ENCODE data around the gene HRCT1. TPM values are rescaled to one million over a fixed set of nuclear protein-coding genes. Genes with fewer than 3 reads are reported as not detected.
"Not testable (repeated sequence)": the region's sequence is repeated elsewhere in the genome, so short reads cannot be mapped to it uniquely, and the experiment has no call there.

The HRCT1 gene
- total RNA-seq, 2 experiments from 2014 or later, result not detected

GRCh38 chr9:35913429-35913828 lies 7.4 kb downstream of the HRCT1 start:
- POLR2A ChIA-PET; H3K27ac Mint-ChIP-seq; H3K27me3 Mint-ChIP-seq; DNase-seq; H3K4me3 Mint-ChIP-seq; H3K36me3 Mint-ChIP-seq (ENCODE audit: low read depth); H3K9me3 Mint-ChIP-seq: not testable (repeated sequence)
- peaks cover 31% of the 10 kb centered on the region for H3K4me1 Mint-ChIP-seq
- CTCF ChIA-PET, result interaction anchor here (0.6 to 1.0 kb wide), 2 partner anchors 12 to 29 kb away, joined by 3 read pairs; no protein-coding TSS in a partner anchor

- Mint-ChIP-seq H3K27ac (no peak overlapping the region), H3K27me3 (no peaks in the 10 kb centered on the region), H3K4me1 (peaks cover 23% of the 10 kb centered on the region), H3K36me3 (ENCODE audit: low read depth) (no peaks in the 10 kb centered on the region), H3K9me3 (no peaks in the 10 kb centered on the region), H3K4me3 (no peak overlapping the region)
- ChIA-PET POLR2A (no interaction called here), CTCF (interaction anchor here (1.1 kb wide), 1 partner anchor 32 kb away, joined by 3 read pairs; no protein-coding TSS in a partner anchor)
- DNase-seq, result peak; percentile 33
These were observed 8.4 kb downstream of the HRCT1 start for GRCh38 chr9:35914301-35914807.

GRCh38 chr9:35915681-35916294 lies 9.8 kb downstream of the HRCT1 start:
- ChIA-PET POLR2A (no interaction called here), CTCF (interaction anchor here (1.5 kb wide), 1 partner anchor 93 kb away, joined by 3 read pairs; no protein-coding TSS in a partner anchor)
- no peak for DNase-seq
- H3K36me3 Mint-ChIP-seq (ENCODE audit: low read depth), result no peaks in the 10 kb centered on the region
- H3K4me1 Mint-ChIP-seq, result peaks cover 12% of the 10 kb centered on the region
- H3K4me3 Mint-ChIP-seq, result no peak overlapping the region
- H3K27me3 Mint-ChIP-seq, result no peaks in the 10 kb centered on the region
- H3K9me3 Mint-ChIP-seq, result no peaks in the 10 kb centered on the region
- H3K27ac Mint-ChIP-seq, result no peak overlapping the region

GRCh38 chr9:35917261-35917660 lies 11.3 kb downstream of the HRCT1 start:
- ChIA-PET CTCF (interaction anchor here (0.6 kb wide), 1 partner anchor 300 kb away, joined by 3 read pairs; no protein-coding TSS in a partner anchor), POLR2A (no interaction called here)
- DNase-seq, result no peak
- Mint-ChIP-seq H3K27ac (no peak overlapping the region), H3K36me3 (ENCODE audit: low read depth) (no peaks in the 10 kb centered on the region), H3K27me3 (no peaks in the 10 kb centered on the region), H3K4me1 (no peaks in the 10 kb centered on the region), H3K9me3 (no peaks in the 10 kb centered on the region), H3K4me3 (no peak overlapping the region)

- Mint-ChIP-seq H3K4me1 (no peaks in the 10 kb centered on the region), H3K27ac (no peak overlapping the region), H3K4me3 (no peak overlapping the region), H3K9me3 (no peaks in the 10 kb centered on the region), H3K27me3 (no peaks in the 10 kb centered on the region), H3K36me3 (ENCODE audit: low read depth) (no peaks in the 10 kb centered on the region)
- CTCF ChIA-PET, result interaction anchor here (4.8 kb wide), 1 partner anchor 16 kb away, joined by 17 read pairs; no protein-coding TSS in a partner anchor
- POLR2A ChIA-PET, result no interaction called here
- DNase-seq, result no peak
These were observed 12.8 kb downstream of the HRCT1 start for GRCh38 chr9:35918780-35919179.

- Mint-ChIP-seq H3K9me3 (no peaks in the 10 kb centered on the region), H3K36me3 (ENCODE audit: low read depth) (no peaks in the 10 kb centered on the region), H3K4me1 (no peaks in the 10 kb centered on the region), H3K27me3 (no peaks in the 10 kb centered on the region), H3K27ac (no peak overlapping the region), H3K4me3 (no peak overlapping the region)
- ChIA-PET POLR2A (no interaction called here), CTCF (interaction anchor here (2.3 to 4.8 kb wide), 2 partner anchors 16 to 26 kb away, joined by 8 to 17 read pairs; no protein-coding TSS in a partner anchor)
- DNase-seq, result no peak
These were observed 13.4 kb downstream of the HRCT1 start for GRCh38 chr9:35919212-35920008.

GRCh38 chr9:35920051-35920620 lies 14.1 kb downstream of the HRCT1 start:
- ChIA-PET CTCF (interaction anchor here (2.3 to 4.8 kb wide), 2 partner anchors 17 to 25 kb away, joined by 8 to 17 read pairs; no protein-coding TSS in a partner anchor), POLR2A (no interaction called here)
- H3K4me3 Mint-ChIP-seq, result no peak overlapping the region
- H3K27ac Mint-ChIP-seq, result no peak overlapping the region
- no peaks in the 10 kb centered on the region for H3K4me1 Mint-ChIP-seq
- H3K36me3 Mint-ChIP-seq (ENCODE audit: low read depth), result no peaks in the 10 kb centered on the region
- no peak for DNase-seq
- H3K27me3 Mint-ChIP-seq, result no peaks in the 10 kb centered on the region
- H3K9me3 Mint-ChIP-seq, result no peaks in the 10 kb centered on the region

GRCh38 chr9:35923598-35923926 lies 17.6 kb downstream of the HRCT1 start:
- H3K27me3 Mint-ChIP-seq, result no peaks in the 10 kb centered on the region
- H3K4me3 Mint-ChIP-seq, result no peak overlapping the region
- ChIA-PET CTCF (no interaction called here), POLR2A (no interaction called here)
- H3K9me3 Mint-ChIP-seq, result no peaks in the 10 kb centered on the region
- no peak for DNase-seq
- no peaks in the 10 kb centered on the region for H3K4me1 Mint-ChIP-seq
- no peaks in the 10 kb centered on the region for H3K36me3 Mint-ChIP-seq (ENCODE audit: low read depth)
- no peak overlapping the region for H3K27ac Mint-ChIP-seq

- ChIA-PET CTCF (interaction anchor here (0.8 to 1.3 kb wide), 2 partner anchors 21 kb away, joined by 3 to 4 read pairs; no protein-coding TSS in a partner anchor), POLR2A (no interaction called here)
- DNase-seq, result no peak
- no peaks in the 10 kb centered on the region for H3K36me3 Mint-ChIP-seq (ENCODE audit: low read depth)
- H3K4me1 Mint-ChIP-seq, result no peaks in the 10 kb centered on the region
- no peaks in the 10 kb centered on the region for H3K9me3 Mint-ChIP-seq
- no peaks in the 10 kb centered on the region for H3K27me3 Mint-ChIP-seq
- no peak overlapping the region for H3K4me3 Mint-ChIP-seq
- H3K27ac Mint-ChIP-seq, result no peak overlapping the region
These were observed 18.1 kb downstream of the HRCT1 start for GRCh38 chr9:35923927-35924763.

- POLR2A ChIA-PET, result no interaction called here
- Mint-ChIP-seq H3K36me3 (ENCODE audit: low read depth) (no peaks in the 10 kb centered on the region), H3K27ac (no peak overlapping the region), H3K27me3 (no peaks in the 10 kb centered on the region), H3K9me3 (no peaks in the 10 kb centered on the region), H3K4me1 (peaks cover 11% of the 10 kb centered on the region), H3K4me3 (no peak overlapping the region)
- no peak for DNase-seq
- CTCF ChIA-PET, result interaction anchor here (0.6 kb wide), 1 partner anchor 109 kb away, joined by 3 read pairs; no protein-coding TSS in a partner anchor
These were observed 22.8 kb downstream of the HRCT1 start for GRCh38 chr9:35928591-35929452.

GRCh38 chr9:35929453-35929718 lies 23.4 kb downstream of the HRCT1 start:
- peaks cover 12% of the 10 kb centered on the region for H3K4me1 Mint-ChIP-seq
- no peaks in the 10 kb centered on the region for H3K27me3 Mint-ChIP-seq
- no peak overlapping the region for H3K4me3 Mint-ChIP-seq
- ChIA-PET CTCF (interaction anchor here (0.6 to 1.5 kb wide), 2 partner anchors 15 to 109 kb away, joined by 3 to 4 read pairs; no protein-coding TSS in a partner anchor), POLR2A (no interaction called here)
- DNase-seq, result no peak
- H3K9me3 Mint-ChIP-seq, result no peaks in the 10 kb centered on the region
- no peaks in the 10 kb centered on the region for H3K36me3 Mint-ChIP-seq (ENCODE audit: low read depth)
- H3K27ac Mint-ChIP-seq, result no peak overlapping the region

GRCh38 chr9:35930521-35930920 lies 24.5 kb downstream of the HRCT1 start:
- no peak overlapping the region for H3K4me3 Mint-ChIP-seq
- no peak for DNase-seq
- no peaks in the 10 kb centered on the region for H3K36me3 Mint-ChIP-seq (ENCODE audit: low read depth)
- H3K4me1 Mint-ChIP-seq, result peaks cover 12% of the 10 kb centered on the region
- H3K27me3 Mint-ChIP-seq, result no peaks in the 10 kb centered on the region
- POLR2A ChIA-PET, result no interaction called here
- no peak overlapping the region for H3K27ac Mint-ChIP-seq
- no peaks in the 10 kb centered on the region for H3K9me3 Mint-ChIP-seq
- CTCF ChIA-PET, result interaction anchor here (1.5 kb wide), 1 partner anchor 14 kb away, joined by 4 read pairs; no protein-coding TSS in a partner anchor
